Mammary microvascular endothelial cell (primary cell): Measurements from ENCODE around the gene FAM156A. TPM values are rescaled to one million over a fixed set of nuclear protein-coding genes. Genes with fewer than 3 reads are reported as not detected.

Experiments used
- total RNA-seq: library from RNA; depleted of rRNA; stranded (reverse); fragments of >200 nt; gene quantifications from 2 replicates; pipeline ENCODE4 v1.2.3, GENCODE V29; 2015

Gene FAM156A
- total RNA-seq, result 4.9 and 8.2 TPM in 2 replicates

GRCh38 chrX:52958113-52958959, at the start of gene FAM156A:
TSS of gene FAM156A (minus strand) at chrX:52958518. CDS start at chrX:52948588, 9,930 bp downstream.

Other genes with a start within 250 kb of the FAM156A start
- not detected in 2 replicates for gene SSX2B, start 207.3 kb downstream of the FAM156A start, total RNA-seq
- gene SPANXN5, start 161.1 kb downstream of the FAM156A start, total RNA-seq, result not detected in 2 replicates
- gene XAGE5, start 147.2 kb downstream of the FAM156A start, total RNA-seq, result not detected in 2 replicates
- not detected in 2 replicates for gene XAGE3, start 90.4 kb downstream of the FAM156A start, total RNA-seq
- gene FAM156B, start 61.2 kb downstream of the FAM156A start, total RNA-seq, result 3.5 and 9.1 TPM in 2 replicates
- 0.84 and 0.93 TPM in 2 replicates for gene GPR173, start 90.3 kb upstream of the FAM156A start, total RNA-seq
- 4.6 and 6.2 TPM in 2 replicates for gene TSPYL2, start 123.8 kb upstream of the FAM156A start, total RNA-seq
- gene KANTR, start 135.6 kb upstream of the FAM156A start, total RNA-seq, result 2.6 and 3.3 TPM in 2 replicates